Mammary epithelial cell (primary cell): ENCODE data around the gene NAT8L.

Source experiments
- CTCF ChIP-seq, 2 donors: IDR thresholded peaks in 1 of 2; conservative IDR thresholded peaks in 1 of 2; 2 replicates each; pipeline ENCODE4 v1.5.1; 2011 to 2012; ENCODE audit warnings: inconsistent platforms in 2 of 2, low read length in 2 of 2, mild to moderate bottlenecking in 2 of 2, control low read depth in 1 of 2, low read depth in 1 of 2; ENCODE audit not compliant: insufficient read depth in 1 of 2; ENCODE audit errors: extremely low read depth in 1 of 2
- EZH2 ChIP-seq: IDR thresholded peaks from 2 replicates; pipeline ENCODE4 v1.6.1; 2012; ENCODE audit warnings: low read length, inconsistent platforms, borderline replicate concordance

- no peak for TF ChIP-seq CTCF (conservative IDR thresholded peaks at IDR 0.05 in 1 of 2, IDR thresholded peaks at IDR 0.05 in 1 of 2; ENCODE audit: extremely low read depth in 1 of 2, insufficient read depth in 1 of 2, low read depth in 1 of 2, low read length in 2 of 2)
- TF ChIP-seq EZH2: no peak
Measured at GRCh38 chr4:2066571-2067445, 7.7 kb downstream of the NAT8L start.
